ENCODE data around the gene IDUA.
"Not testable (repeated sequence)": the region's sequence is repeated elsewhere in the genome, so short reads cannot be mapped to it uniquely, and the experiment has no call there.

The IDUA gene

DNA sequence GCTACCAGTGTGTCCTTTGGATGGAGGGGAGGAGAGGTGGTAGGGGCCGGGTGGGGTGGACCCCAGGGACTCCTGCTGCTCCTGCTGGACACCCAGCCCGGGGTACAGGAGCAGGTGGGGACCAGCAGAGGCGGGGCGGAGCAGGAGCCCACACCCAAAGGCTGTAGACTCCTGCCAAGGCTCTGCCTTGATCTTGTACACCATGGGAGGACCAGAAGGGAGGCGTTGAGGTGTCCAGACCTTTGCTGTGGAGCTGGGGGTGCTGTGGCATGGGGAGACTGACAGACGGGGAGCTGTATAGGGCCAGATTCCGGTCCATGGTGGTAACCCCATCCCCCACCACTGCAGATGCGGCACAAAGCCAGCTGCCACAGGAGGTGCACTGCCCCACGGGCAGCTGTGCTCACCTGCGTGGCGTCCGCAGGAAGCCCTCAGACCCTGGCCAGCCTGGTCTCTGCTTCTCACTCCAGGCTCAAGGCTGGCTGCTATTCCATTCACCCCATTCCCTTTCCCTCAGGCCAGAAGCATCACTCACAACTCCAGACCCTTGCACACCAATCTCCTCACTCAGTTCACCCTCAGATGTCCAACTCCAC lies 11.3 kb downstream of the IDUA start:
- Histone ChIP-seq H3K9ac (ENCODE audit: low read length) (no peak overlapping the region), H3F3A (ENCODE audit: insufficient read depth, low read length) (no peaks in the 10 kb centered on the region), H3K9me3 (replicated peaks; ENCODE audit: insufficient read depth, low read length) (no peaks in the 10 kb centered on the region), H2AFZ (ENCODE audit: low read length) (no peak overlapping the region), H4K20me1 (ENCODE audit: insufficient read depth, low read length) (no peaks in the 10 kb centered on the region), H3K4me2 (ENCODE audit: low read depth, low read length) (no peak overlapping the region), H3K27me3 (replicated peaks; ENCODE audit: insufficient read depth, low read length) (no peaks in the 10 kb centered on the region), H3K4me1 (ENCODE audit: low read length) (no peaks in the 10 kb centered on the region), H3K36me3 (replicated peaks; ENCODE audit: insufficient read depth, low read length) (no peaks in the 10 kb centered on the region), H3K27ac (ENCODE audit: low read length) (no peak overlapping the region), H3K9me2 (replicated peaks; ENCODE audit: insufficient read depth, low read length) (no peaks in the 10 kb centered on the region), H3K4me3 (ENCODE audit: low read length) (no peak overlapping the region), H3K79me2 (ENCODE audit: low read length) (no peaks in the 10 kb centered on the region)
- DNase-seq, result no peak
- TF ChIP-seq EZH2phosphoT487 (IDR thresholded peaks at IDR 0.05; ENCODE audit: low read length) (no peak), EZH2 (optimal IDR thresholded peaks at IDR 0.05; ENCODE audit: low read depth, low read length) (no peak)
- TF ChIP-seq, protein P1, sequence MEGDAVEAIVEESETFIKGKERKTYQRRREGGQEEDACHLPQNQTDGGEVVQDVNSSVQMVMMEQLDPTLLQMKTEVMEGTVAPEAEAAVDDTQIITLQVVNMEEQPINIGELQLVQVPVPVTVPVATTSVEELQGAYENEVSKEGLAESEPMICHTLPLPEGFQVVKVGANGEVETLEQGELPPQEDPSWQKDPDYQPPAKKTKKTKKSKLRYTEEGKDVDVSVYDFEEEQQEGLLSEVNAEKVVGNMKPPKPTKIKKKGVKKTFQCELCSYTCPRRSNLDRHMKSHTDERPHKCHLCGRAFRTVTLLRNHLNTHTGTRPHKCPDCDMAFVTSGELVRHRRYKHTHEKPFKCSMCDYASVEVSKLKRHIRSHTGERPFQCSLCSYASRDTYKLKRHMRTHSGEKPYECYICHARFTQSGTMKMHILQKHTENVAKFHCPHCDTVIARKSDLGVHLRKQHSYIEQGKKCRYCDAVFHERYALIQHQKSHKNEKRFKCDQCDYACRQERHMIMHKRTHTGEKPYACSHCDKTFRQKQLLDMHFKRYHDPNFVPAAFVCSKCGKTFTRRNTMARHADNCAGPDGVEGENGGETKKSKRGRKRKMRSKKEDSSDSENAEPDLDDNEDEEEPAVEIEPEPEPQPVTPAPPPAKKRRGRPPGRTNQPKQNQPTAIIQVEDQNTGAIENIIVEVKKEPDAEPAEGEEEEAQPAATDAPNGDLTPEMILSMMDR (IDR thresholded peaks at IDR 0.05; ENCODE audit: low read length), result no peak

DNA sequence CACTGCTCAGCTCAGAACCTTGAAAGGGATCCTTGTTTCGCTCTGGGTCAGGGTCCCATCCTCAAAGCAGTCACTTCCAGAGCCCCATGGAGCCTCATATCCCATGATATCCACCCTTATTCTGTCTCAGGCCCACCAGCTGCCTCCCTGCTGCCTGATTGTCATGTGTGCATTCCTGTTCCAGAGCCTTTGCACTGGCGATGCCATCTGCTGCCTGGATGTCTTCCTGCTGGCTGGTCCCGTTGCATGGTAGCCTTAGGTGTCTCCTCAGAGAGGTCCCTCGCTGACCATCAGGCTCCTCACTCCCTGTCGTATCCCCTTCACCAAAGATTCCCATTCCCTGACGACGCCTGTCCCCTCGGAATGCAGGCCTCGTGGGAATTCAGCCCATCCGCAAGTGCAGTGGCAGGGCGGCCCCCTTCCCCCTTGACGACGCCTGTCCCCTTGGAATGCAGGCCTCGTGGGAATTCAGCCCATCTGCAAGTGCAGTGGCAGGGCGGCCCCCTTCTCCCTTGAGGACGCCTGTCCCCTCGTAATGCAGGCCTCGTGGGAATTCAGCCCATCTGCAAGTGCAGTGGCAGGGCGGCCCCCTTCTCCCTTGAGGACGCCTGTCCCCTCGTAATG lies 12.5 kb downstream of the IDUA start:
- H3K9me3 ChIP-seq (replicated peaks; ENCODE audit: insufficient read depth, low read length); H3K4me3 ChIP-seq (ENCODE audit: low read length); H3K79me2 ChIP-seq (ENCODE audit: low read length); H3K36me3 ChIP-seq (replicated peaks; ENCODE audit: insufficient read depth, low read length); H3K27me3 ChIP-seq (replicated peaks; ENCODE audit: insufficient read depth, low read length); H4K20me1 ChIP-seq (ENCODE audit: insufficient read depth, low read length); H3K9ac ChIP-seq (ENCODE audit: low read length); H3K4me2 ChIP-seq (ENCODE audit: low read depth, low read length); DNase-seq; H3K4me1 ChIP-seq (ENCODE audit: low read length); H3F3A ChIP-seq (ENCODE audit: insufficient read depth, low read length); H3K9me2 ChIP-seq (replicated peaks; ENCODE audit: insufficient read depth, low read length); H2AFZ ChIP-seq (ENCODE audit: low read length); H3K27ac ChIP-seq (ENCODE audit: low read length): not testable (repeated sequence)

DNA sequence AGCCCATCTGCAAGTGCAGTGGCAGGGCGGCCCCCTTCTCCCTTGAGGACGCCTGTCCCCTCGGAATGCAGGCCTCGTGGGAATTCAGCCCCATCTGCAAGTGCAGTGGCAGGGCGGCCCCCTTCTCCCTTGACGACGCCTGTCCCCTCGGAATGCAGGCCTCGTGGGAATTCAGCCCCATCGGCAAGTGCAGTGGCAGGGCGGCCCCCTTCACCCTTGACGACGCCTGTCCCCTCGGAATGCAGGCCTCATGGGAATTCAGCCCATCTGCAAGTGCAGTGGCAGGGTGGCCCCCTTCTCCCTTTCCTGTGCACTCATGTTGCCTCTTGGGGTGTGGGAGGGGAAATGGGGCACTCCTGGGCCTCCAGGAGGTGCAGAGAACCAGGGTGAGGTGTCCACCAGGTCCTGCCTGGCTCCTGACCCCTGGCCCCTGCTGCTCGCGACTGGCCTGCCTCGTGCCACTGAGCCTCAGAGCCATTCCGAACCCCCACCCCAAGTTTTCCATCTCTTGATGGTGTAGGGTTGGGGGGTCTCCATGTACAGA lies 13.1 kb downstream of the IDUA start:
- Histone ChIP-seq H3K27me3 (replicated peaks; ENCODE audit: insufficient read depth, low read length) (no peaks in the 10 kb centered on the region), H3K4me1 (ENCODE audit: low read length) (no peaks in the 10 kb centered on the region), H2AFZ (ENCODE audit: low read length) (no peak overlapping the region), H4K20me1 (ENCODE audit: insufficient read depth, low read length) (no peaks in the 10 kb centered on the region), H3F3A (ENCODE audit: insufficient read depth, low read length) (no peaks in the 10 kb centered on the region), H3K4me3 (ENCODE audit: low read length) (no peak overlapping the region), H3K27ac (ENCODE audit: low read length) (no peak overlapping the region), H3K9me3 (replicated peaks; ENCODE audit: insufficient read depth, low read length) (no peaks in the 10 kb centered on the region), H3K79me2 (ENCODE audit: low read length) (no peaks in the 10 kb centered on the region), H3K36me3 (replicated peaks; ENCODE audit: insufficient read depth, low read length) (no peaks in the 10 kb centered on the region), H3K9me2 (replicated peaks; ENCODE audit: insufficient read depth, low read length) (no peaks in the 10 kb centered on the region), H3K9ac (ENCODE audit: low read length) (no peak overlapping the region), H3K4me2 (ENCODE audit: low read depth, low read length) (no peak overlapping the region)
- no peak for DNase-seq
- TF ChIP-seq, protein P1 (IDR thresholded peaks at IDR 0.05; ENCODE audit: low read length), result no peak
- TF ChIP-seq EZH2phosphoT487 (IDR thresholded peaks at IDR 0.05; ENCODE audit: low read length), result no peak
- TF ChIP-seq EZH2 (optimal IDR thresholded peaks at IDR 0.05; ENCODE audit: low read depth, low read length), result no peak

DNA sequence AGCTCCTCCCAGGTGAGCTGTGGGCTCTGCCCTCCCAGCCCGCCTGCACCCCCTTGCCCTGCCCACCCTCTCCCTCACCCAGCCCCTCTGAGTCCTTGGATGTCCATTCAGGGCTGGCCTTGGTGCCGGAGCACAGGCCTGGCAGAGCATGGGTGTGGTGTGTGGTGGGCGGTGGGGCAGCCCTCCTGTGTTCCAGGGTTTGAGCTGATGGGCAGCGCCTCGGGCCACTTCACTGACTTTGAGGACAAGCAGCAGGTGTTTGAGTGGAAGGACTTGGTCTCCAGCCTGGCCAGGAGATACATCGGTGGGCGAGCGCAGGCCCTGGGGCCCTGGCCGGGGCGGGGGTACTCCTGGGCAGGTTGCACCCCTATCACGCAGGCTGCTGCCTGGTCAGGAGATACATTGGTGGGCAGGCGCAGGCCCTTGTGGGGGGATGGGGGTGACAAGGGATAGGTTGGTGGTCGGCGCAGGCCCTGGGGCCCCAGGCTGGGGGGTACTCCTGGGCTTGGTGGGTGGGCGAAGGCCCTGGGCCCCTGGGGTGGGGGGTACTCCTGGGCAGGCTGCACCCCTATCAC lies 13.9 kb downstream of the IDUA start:
- Histone ChIP-seq H3K36me3 (replicated peaks; ENCODE audit: insufficient read depth, low read length) (no peaks in the 10 kb centered on the region), H2AFZ (ENCODE audit: low read length) (no peak overlapping the region), H3K9ac (ENCODE audit: low read length) (no peak overlapping the region), H3K4me2 (ENCODE audit: low read depth, low read length) (no peak overlapping the region), H4K20me1 (ENCODE audit: insufficient read depth, low read length) (no peaks in the 10 kb centered on the region), H3K27ac (ENCODE audit: low read length) (no peak overlapping the region), H3K9me2 (replicated peaks; ENCODE audit: insufficient read depth, low read length) (no peaks in the 10 kb centered on the region), H3K4me1 (ENCODE audit: low read length) (no peaks in the 10 kb centered on the region), H3K4me3 (ENCODE audit: low read length) (no peak overlapping the region), H3F3A (ENCODE audit: insufficient read depth, low read length) (no peaks in the 10 kb centered on the region), H3K79me2 (ENCODE audit: low read length) (no peaks in the 10 kb centered on the region), H3K9me3 (replicated peaks; ENCODE audit: insufficient read depth, low read length) (no peaks in the 10 kb centered on the region), H3K27me3 (replicated peaks; ENCODE audit: insufficient read depth, low read length) (no peaks in the 10 kb centered on the region)
- no peak for TF ChIP-seq EZH2 (optimal IDR thresholded peaks at IDR 0.05; ENCODE audit: low read depth, low read length)
- TF ChIP-seq EZH2phosphoT487 (IDR thresholded peaks at IDR 0.05; ENCODE audit: low read length), result no peak
- TF ChIP-seq, protein P1 (IDR thresholded peaks at IDR 0.05; ENCODE audit: low read length), result no peak
- no peak for DNase-seq
